Tibial artery (tissue), 4 donors: ENCODE measurements around the gene ANKRD13A.

Experiments used
- DNase-seq, 2 donors: peaks; one replicate each; pipeline ENCODE4 v3.0.0-alpha.2; 2019
- H3K27ac ChIP-seq, 2 donors: fragments of 200-600 bp; sonication (generic) in 1 of 2; 1 replicate in 1 of 2; 2 replicates in 1 of 2; pipeline ENCODE4 v1.5.1; 2018 to 2019; ENCODE audit warnings: mild to moderate bottlenecking in 1 of 2
- H3K27me3 ChIP-seq, 2 donors: fragments of 200-600 bp; sonication (generic) in 1 of 2; one replicate each; pipeline versions ENCODE4 v1.5.1 to v1.6.0; 2016 to 2019
- H3K36me3 ChIP-seq, 3 donors: fragments of 200-600 bp; sonication (generic) in 2 of 3; one replicate each; pipeline ENCODE4 v1.5.1; 2016 to 2019; ENCODE audit warnings: mild to moderate bottlenecking in 2 of 3
- H3K4me1 ChIP-seq, 4 donors: fragments of 200-600 bp; sonication (generic) in 2 of 4; 1 replicate in 3 of 4; 2 replicates in 1 of 4; pipeline ENCODE4 v1.5.1; 2016 to 2019
- H3K4me3 ChIP-seq, 2 donors: fragments of 200-600 bp; sonication (generic) in 1 of 2; 1 replicate in 1 of 2; 2 replicates in 1 of 2; pipeline ENCODE4 v1.5.1; 2018 to 2019; ENCODE audit warnings: mild to moderate bottlenecking in 2 of 2
- H3K9me3 ChIP-seq, 3 donors: fragments of 200-600 bp; sonication (generic) in 1 of 3; one replicate each; pipeline ENCODE4 v1.5.1; 2016 to 2019
- intact Hi-C: fragments of 100-400 bp; cut with DNase I; formaldehyde crosslinking; loops from one replicate; pipeline ENCODE4 v1.15.0; 2023; ENCODE audit warnings: low total_unique reads
- TF ChIP-seq, protein P1 (sequence below), 2 experiments: fragments of 200-600 bp in 1 of 2; fragments of 450-650 bp in 1 of 2; IDR thresholded peaks; one replicate each; pipeline ENCODE4 v1.5.1; 2017 to 2019; ENCODE audit warnings: antibody characterized with exemption in 2 of 2, mild to moderate bottlenecking in 1 of 2, moderate library complexity in 1 of 2

Gene ANKRD13A

DNA sequence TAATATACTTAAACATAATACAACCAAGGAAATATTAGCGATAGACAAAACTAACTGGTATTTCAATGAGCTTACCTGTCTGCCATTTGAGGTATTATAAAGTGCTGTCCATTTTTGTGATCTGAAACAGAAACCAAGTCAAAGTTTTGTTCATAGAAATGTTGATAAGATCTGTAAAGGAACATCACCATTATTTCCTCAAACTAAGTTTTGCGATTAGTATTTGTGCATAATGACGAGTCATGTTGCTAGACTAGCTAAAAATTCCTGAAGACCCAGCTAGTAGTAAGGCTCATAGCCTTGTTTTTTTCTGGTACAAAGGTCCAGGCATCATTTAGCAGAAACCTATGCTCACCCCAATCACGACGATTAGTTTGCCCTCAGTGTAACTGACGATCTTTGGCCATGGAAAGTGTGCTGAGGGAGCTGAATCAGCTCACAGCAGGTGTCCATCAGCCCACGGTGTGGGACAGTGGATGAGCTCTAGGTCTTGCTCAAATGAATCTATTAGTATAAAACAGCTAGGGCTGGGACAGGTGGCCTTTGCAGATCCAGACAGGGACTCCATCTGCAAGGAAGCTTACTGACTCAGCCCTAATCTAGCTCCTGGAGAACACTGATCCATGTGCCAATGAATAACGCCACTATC, 31.7 kb upstream of the ANKRD13A start:
- H3K9me3 ChIP-seq, result no peaks in the 10 kb centered on the region
- intact Hi-C loops, result no loop called here
- H3K27me3 ChIP-seq, result no peaks in the 10 kb centered on the region
- TF ChIP-seq, protein P1, sequence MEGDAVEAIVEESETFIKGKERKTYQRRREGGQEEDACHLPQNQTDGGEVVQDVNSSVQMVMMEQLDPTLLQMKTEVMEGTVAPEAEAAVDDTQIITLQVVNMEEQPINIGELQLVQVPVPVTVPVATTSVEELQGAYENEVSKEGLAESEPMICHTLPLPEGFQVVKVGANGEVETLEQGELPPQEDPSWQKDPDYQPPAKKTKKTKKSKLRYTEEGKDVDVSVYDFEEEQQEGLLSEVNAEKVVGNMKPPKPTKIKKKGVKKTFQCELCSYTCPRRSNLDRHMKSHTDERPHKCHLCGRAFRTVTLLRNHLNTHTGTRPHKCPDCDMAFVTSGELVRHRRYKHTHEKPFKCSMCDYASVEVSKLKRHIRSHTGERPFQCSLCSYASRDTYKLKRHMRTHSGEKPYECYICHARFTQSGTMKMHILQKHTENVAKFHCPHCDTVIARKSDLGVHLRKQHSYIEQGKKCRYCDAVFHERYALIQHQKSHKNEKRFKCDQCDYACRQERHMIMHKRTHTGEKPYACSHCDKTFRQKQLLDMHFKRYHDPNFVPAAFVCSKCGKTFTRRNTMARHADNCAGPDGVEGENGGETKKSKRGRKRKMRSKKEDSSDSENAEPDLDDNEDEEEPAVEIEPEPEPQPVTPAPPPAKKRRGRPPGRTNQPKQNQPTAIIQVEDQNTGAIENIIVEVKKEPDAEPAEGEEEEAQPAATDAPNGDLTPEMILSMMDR (IDR thresholded peaks at IDR 0.05), result no peak
- peaks cover 51 to 92% (median 61%) of the 10 kb centered on the region in 3 donors for H3K36me3 ChIP-seq
- peaks cover 0 to 3% (median 0%) of the 10 kb centered on the region in 4 donors for H3K4me1 ChIP-seq
- no peak overlapping the region for H3K4me3 ChIP-seq
- DNase-seq, result no peak
- H3K27ac ChIP-seq, result no peak overlapping the region

DNA sequence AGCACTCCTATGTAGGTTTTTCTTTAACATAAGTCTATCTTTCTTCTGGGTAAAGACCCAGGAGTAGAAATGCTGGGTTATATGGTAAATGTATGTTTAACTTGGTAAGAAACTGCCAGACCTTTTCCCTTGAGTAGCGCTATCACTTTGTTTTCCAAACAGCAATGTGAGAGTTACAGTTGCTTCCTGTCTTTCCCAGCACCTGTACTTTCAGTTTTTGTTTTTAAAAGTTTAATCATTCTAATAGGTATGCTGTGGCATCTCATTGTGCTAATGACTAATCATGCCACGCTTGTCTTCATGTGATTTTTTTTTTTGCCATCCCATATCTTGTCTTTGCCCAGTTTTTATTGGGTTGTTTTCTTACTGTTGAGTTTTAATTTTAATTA, 31.2 kb upstream of the ANKRD13A start:
- H3K4me3 ChIP-seq, result no peak overlapping the region
- intact Hi-C loops, result no loop called here
- peaks cover 55 to 92% (median 66%) of the 10 kb centered on the region in 3 donors for H3K36me3 ChIP-seq
- H3K4me1 ChIP-seq, result peaks cover 0 to 3% (median 0%) of the 10 kb centered on the region in 4 donors
- no peaks in the 10 kb centered on the region for H3K9me3 ChIP-seq
- H3K27ac ChIP-seq, result no peak overlapping the region
- no peaks in the 10 kb centered on the region for H3K27me3 ChIP-seq
- TF ChIP-seq, protein P1 (IDR thresholded peaks at IDR 0.05), result no peak
- no peak for DNase-seq

DNA sequence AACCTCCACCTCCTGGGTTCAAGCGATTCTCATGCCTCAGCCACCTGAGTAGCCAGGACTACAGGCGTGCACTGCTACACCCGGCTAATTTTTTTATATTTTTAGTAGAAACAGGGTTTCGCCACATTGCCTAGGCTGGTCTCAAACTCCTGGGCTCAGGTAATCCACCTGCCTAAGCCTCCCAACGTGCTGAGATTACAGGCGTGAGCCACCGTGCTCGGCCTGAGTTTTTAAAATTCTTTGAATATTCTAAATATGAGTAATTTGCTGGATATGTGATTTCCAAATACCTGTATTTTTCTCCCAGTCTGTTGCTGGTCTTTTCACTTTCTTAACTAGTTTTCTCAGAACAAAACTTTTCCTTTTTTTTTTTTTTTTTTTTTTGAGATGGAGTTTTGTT, 30.4 kb upstream of the ANKRD13A start:
- no peak overlapping the region for H3K4me3 ChIP-seq
- DNase-seq, result no peak
- H3K27me3 ChIP-seq, result no peaks in the 10 kb centered on the region
- H3K4me1 ChIP-seq, result peaks cover 0 to 1% (median 0%) of the 10 kb centered on the region in 4 donors
- intact Hi-C loops, result no loop called here
- no peaks in the 10 kb centered on the region for H3K9me3 ChIP-seq
- H3K27ac ChIP-seq, result no peak overlapping the region
- TF ChIP-seq, protein P1 (IDR thresholded peaks at IDR 0.05), result no peak
- peaks cover 59 to 92% (median 74%) of the 10 kb centered on the region in 3 donors for H3K36me3 ChIP-seq

DNA sequence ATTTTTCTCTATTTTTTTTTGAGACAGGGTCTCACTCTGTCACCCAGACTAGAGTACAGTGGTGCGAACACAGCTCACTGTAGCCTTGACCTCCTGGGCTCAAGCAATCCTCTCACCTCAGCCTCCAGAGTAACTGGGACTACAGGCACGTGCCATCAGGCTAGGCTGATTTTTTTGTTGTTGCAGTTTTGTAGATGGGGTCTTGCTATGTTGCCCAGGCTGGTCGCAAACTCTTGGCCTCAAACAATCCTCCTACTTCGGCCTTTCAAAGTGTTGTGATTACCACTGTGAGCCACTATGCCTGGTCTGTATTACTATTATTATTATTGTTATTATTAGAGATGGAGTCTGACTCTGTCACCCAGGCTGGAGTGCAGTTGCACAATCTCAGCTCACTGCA, 26.4 kb upstream of the ANKRD13A start:
- Histone ChIP-seq H3K27me3 (no peaks in the 10 kb centered on the region), H3K9me3 (no peaks in the 10 kb centered on the region), H3K36me3 (peaks cover 80 to 96% (median 90%) of the 10 kb centered on the region in 3 donors), H3K4me1 (no peaks in the 10 kb centered on the region), H3K4me3 (no peak overlapping the region), H3K27ac (no peak overlapping the region)
- intact Hi-C loops, result no loop called here
- DNase-seq, result no peak
- TF ChIP-seq, protein P1 (IDR thresholded peaks at IDR 0.05), result no peak

DNA sequence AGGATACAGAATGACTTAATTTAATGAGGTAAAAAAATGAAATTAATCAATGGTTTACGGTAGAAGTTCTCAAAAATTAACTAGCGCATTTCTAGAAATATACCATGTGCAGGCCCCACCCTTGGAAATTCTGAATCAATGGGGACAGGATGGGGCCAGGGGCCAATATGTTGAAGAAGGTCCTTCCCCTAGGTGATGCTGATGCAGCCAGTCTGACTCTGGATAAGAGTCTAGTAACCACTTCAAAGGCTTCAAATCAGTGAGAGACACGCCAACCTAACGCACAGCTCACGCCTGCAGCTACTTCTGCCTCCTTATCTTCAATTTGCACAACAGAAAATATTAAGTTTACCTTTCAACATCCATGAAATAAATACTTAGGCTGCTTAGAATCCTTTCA, 17.9 kb upstream of the ANKRD13A start:
- TF ChIP-seq, protein P1 (IDR thresholded peaks at IDR 0.05), result no peak
- Histone ChIP-seq H3K27me3 (no peaks in the 10 kb centered on the region), H3K4me3 (no peak overlapping the region), H3K27ac (no peak overlapping the region), H3K4me1 (no peaks in the 10 kb centered on the region), H3K9me3 (no peaks in the 10 kb centered on the region), H3K36me3 (peaks cover 69 to 99% (median 95%) of the 10 kb centered on the region in 3 donors)
- DNase-seq, result no peak
- intact Hi-C loops, result no loop called here
